ENCODE data around the gene UBAC2. TPM values are rescaled to one million over a fixed set of nuclear protein-coding genes. Genes with fewer than 3 reads are reported as not detected.

Gene UBAC2
- total RNA-seq, 1 donor: 45.3 TPM

DNA sequence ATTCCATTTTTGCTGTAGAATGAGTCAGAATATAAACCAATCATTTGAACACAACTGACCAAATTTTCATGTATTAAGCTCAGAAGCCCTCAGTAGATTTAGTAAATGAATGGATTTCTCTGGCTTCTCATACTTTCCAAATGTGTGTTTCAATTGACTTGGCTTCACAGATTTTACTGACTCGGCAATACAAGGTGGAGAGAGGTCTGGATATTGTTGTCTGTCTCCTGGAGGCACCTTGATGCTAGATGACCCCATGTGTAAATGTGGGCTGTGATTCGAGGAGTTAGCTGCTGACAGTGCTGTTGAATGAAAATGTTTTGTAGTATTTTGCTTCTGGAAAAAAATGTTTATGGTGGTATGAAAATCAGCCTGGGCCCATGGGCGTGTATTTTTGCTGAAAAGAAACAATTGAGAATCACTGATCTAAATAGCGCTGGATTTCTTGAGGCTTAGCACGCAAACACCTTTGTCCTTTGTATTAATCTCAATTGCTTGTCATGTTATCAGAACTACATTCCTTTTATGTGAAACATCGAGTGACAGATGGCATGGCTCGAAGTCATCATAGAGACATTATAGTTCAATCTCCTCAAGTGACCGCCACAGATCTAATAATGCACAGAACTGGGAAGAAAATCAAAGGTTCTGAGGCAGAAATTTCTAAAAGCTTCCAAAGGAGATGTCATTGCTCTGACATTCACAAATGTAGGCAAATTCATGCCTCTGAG is 41.2 kb upstream of the UBAC2 start:
- no peak for DNase-seq (ENCODE audit: low read depth)
- H3K4me3 ChIP-seq (ENCODE audit: low read depth, low read length): no peak overlapping the region
- TF ChIP-seq, protein P1, sequence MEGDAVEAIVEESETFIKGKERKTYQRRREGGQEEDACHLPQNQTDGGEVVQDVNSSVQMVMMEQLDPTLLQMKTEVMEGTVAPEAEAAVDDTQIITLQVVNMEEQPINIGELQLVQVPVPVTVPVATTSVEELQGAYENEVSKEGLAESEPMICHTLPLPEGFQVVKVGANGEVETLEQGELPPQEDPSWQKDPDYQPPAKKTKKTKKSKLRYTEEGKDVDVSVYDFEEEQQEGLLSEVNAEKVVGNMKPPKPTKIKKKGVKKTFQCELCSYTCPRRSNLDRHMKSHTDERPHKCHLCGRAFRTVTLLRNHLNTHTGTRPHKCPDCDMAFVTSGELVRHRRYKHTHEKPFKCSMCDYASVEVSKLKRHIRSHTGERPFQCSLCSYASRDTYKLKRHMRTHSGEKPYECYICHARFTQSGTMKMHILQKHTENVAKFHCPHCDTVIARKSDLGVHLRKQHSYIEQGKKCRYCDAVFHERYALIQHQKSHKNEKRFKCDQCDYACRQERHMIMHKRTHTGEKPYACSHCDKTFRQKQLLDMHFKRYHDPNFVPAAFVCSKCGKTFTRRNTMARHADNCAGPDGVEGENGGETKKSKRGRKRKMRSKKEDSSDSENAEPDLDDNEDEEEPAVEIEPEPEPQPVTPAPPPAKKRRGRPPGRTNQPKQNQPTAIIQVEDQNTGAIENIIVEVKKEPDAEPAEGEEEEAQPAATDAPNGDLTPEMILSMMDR (IDR thresholded peaks at IDR 0.05; ENCODE audit: insufficient read depth, low read depth, low read length): no peak

DNA sequence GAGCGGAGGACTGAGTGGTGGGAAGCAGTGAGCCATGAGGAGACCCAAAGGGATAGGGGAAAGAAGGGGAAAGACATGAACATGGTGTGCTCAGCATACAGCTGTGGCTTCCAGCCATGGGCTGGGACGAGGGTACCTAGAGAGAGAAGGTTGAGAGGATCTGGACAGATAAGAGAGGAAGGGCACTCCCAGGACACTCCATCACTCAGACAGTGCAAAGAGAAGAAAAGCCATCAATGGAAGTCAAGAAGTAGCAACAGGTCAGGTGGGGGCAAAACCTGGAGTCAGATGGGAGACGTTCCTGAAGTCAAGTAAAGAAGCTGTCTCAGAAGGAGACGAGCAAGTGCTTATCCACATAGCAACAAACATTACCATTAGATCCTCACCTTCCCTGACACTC is 40.2 kb upstream of the UBAC2 start:
- TF ChIP-seq, protein P1 (IDR thresholded peaks at IDR 0.05; ENCODE audit: insufficient read depth, low read depth, low read length): no peak
- DNase-seq (ENCODE audit: low read depth): no peak
- H3K4me3 ChIP-seq (ENCODE audit: low read depth, low read length): no peak overlapping the region

DNA sequence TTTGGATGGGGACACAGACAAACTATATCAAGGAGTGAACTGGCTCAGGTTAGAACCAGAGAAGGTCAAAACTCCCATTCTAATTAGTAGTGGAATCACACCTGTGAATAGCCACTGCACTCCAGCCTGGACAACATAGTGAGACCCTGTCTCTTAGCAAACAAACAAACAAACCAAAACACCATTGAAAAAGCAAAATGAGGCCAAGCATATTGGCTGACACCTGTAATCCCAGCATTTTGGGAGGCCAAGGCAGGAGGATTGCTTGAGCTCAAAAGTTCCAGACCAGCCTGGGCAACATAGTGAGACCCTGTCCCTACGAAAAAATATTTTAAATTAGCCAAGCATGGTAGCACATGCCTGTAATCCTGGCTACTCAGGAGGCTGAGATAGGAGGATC is 39.1 kb upstream of the UBAC2 start:
- TF ChIP-seq, protein P1 (IDR thresholded peaks at IDR 0.05; ENCODE audit: insufficient read depth, low read depth, low read length): no peak
- no peak overlapping the region for H3K4me3 ChIP-seq (ENCODE audit: low read depth, low read length)
- no peak for DNase-seq (ENCODE audit: low read depth)

DNA sequence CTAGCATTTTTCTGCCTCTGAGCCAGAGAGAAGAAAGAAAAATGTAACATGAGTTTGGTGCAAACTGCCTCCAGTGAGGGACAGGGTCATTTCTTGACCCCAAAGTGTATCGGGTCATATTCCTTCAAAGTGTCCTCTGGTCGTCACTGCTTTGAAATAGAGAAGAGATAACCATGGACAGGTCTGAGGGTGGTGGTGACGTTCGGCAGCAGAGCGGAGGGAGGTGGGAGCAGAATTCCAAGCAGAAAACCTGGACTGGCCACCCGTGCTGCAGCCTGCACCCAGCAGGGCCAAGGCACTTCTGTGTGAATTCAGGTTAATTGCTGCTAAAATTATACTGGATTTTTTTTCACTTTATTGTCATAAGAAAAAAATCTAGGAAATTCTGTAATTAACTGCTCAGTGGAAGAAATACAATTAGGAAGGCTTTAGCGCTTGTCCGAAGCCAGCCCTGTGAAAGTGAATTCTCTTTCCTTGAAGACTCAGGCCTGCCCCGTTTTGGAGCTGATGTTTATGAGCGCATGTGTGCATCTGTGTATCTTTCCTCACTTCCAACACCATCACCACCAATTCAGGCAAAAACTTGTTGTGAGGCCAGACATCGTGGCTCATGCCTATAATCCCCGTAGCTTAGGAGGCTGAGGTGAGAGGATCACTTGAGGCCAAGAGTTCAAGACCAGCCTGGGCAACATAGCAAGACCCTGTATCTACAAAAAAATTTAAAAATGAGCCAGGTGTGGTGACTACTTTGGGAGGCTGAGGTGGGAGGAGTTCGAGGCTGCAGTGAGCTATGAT is 37.9 kb upstream of the UBAC2 start:
- TF ChIP-seq, protein P1 (IDR thresholded peaks at IDR 0.05; ENCODE audit: insufficient read depth, low read depth, low read length): no peak
- no peak for DNase-seq (ENCODE audit: low read depth)

DNA sequence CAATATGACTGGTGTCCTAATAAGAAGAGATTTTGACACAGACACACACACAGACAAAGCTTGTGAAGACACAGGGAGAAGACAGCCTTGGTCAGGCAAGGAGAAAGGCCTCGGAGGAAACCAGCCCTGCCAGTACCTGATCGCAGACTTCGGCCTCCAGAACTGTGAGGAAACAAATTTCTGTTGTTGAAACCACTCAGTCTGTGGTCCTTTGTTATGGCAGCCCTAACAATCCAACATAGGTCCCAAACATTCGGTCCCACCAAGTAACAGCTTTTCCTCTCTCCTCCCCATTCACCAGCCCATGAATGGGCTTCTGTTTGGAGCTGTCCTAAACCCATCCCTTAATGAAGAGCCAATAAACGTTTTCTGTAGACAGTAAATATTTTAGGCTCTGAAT is 36.4 kb upstream of the UBAC2 start:
- no peak for DNase-seq (ENCODE audit: low read depth)
- TF ChIP-seq, protein P1 (IDR thresholded peaks at IDR 0.05; ENCODE audit: insufficient read depth, low read depth, low read length): no peak
- no peak overlapping the region for H3K4me3 ChIP-seq (ENCODE audit: low read depth, low read length)

More for the DNA sequence above, 37.9 kb upstream of the UBAC2 start:
- H3K4me3 ChIP-seq (ENCODE audit: low read depth, low read length): no peak overlapping the region

DNA sequence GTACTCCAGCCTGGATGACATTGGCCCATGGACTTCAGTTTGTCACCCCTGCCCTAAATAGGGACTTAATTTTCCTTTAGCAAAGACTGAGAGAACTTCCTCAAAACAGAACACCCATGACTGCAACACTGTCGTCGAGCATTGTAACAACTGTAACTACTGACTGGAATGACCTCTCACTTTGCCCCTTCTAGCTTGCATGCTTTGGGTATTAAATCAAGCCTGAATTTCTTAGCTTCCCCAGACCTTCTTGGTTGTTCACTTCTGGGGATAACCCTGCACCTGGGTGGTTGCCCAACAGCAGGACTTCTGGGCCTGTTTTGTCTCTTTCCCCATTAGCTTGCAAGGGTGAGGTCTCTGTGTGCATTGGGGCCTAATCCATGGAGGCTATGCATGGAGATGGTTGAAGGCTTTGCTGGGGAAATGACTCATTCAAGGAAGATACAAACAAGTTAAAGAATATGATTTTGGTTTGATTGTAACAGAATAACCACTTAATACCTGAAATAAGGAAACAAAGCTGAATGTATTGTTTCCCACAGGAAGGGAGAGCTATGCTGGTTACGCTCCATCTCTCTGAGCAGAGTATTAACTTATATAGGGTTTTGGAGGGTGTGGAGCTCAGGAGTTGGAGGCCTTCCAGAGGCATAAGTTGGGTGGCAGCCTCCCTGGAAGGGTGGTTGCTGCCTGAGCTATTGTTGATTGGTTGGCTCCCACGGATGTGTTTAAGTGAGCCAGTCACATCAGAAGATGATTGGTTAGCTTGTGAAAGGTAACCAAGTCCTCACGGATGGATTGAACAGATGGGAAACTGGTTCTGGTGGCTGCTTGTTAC is 34.7 kb upstream of the UBAC2 start:
- TF ChIP-seq, protein P1 (IDR thresholded peaks at IDR 0.05; ENCODE audit: insufficient read depth, low read depth, low read length): no peak
- no peak overlapping the region for H3K4me3 ChIP-seq (ENCODE audit: low read depth, low read length)
- DNase-seq (ENCODE audit: low read depth): no peak

All from fibroblast of villous mesenchyme (primary cell).